Mucosa of stomach (tissue), 1 donor: ENCODE results near the gene HOXC11.

Experiments
- H3K27me3 ChIP-seq: one replicate; pipeline ENCODE4 v1.7.0; 2013; ENCODE audit warnings: mild to moderate bottlenecking, low read length; ENCODE audit not compliant: control insufficient read depth, insufficient read depth
- H3K36me3 ChIP-seq: one replicate; pipeline ENCODE4 v1.7.0; 2013; ENCODE audit warnings: low read length; ENCODE audit not compliant: control insufficient read depth, insufficient read depth
- H3K4me1 ChIP-seq: one replicate; pipeline ENCODE4 v1.7.0; 2013; ENCODE audit warnings: mild to moderate bottlenecking, low read length; ENCODE audit not compliant: control insufficient read depth, insufficient read depth
- H3K4me3 ChIP-seq: one replicate; pipeline ENCODE4 v1.7.0; 2013; ENCODE audit warnings: low read length
- H3K9ac ChIP-seq: one replicate; pipeline ENCODE4 v1.7.0; 2013; ENCODE audit warnings: mild to moderate bottlenecking, low read length, moderate library complexity
- H3K9me3 ChIP-seq: one replicate; pipeline ENCODE4 v1.7.0; 2013; ENCODE audit warnings: mild to moderate bottlenecking, low read length, moderate library complexity; ENCODE audit not compliant: control insufficient read depth
- donor health status: Pancreatic carcinoma.

Gene HOXC11

DNA sequence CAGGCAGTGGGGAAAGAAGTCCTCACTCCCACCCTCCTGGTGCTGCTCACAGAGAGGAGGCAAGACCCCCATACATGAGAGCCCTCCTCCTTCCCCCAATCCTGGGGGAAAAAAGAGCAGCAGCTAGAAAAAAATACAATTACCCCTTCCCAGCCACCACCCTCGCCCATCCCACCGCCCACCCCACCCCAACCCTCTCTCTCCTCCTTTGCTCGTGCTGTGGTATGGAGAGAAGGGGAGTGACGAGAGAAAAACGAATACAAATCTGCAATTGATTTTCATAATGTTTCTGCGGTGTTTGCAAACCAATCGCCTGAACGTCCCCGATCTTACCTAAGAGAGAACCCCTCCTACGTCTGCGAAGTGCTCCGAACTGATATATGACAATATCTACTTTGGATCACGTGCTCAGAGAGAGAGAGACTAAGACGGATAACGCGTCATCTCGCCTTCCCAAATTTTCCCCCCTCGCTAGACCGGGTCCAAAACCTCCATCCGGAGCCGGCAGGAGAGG lies at the start of gene HOXC11:
TSS of gene HOXC11 (plus strand) at position 405 of the 514 bp plus-strand sequence. CDS start 116 bp downstream, outside the sequence.
- no peaks in the 10 kb centered on the region for H3K9me3 ChIP-seq
- peaks cover 100% of the 10 kb centered on the region for H3K27me3 ChIP-seq
- H3K4me1 ChIP-seq: peaks cover 15% of the 10 kb centered on the region
- no peaks in the 10 kb centered on the region for H3K36me3 ChIP-seq
- no peak within 1 kb of the TSS for H3K9ac ChIP-seq
- no peak within 1 kb of the TSS for H3K4me3 ChIP-seq

DNA sequence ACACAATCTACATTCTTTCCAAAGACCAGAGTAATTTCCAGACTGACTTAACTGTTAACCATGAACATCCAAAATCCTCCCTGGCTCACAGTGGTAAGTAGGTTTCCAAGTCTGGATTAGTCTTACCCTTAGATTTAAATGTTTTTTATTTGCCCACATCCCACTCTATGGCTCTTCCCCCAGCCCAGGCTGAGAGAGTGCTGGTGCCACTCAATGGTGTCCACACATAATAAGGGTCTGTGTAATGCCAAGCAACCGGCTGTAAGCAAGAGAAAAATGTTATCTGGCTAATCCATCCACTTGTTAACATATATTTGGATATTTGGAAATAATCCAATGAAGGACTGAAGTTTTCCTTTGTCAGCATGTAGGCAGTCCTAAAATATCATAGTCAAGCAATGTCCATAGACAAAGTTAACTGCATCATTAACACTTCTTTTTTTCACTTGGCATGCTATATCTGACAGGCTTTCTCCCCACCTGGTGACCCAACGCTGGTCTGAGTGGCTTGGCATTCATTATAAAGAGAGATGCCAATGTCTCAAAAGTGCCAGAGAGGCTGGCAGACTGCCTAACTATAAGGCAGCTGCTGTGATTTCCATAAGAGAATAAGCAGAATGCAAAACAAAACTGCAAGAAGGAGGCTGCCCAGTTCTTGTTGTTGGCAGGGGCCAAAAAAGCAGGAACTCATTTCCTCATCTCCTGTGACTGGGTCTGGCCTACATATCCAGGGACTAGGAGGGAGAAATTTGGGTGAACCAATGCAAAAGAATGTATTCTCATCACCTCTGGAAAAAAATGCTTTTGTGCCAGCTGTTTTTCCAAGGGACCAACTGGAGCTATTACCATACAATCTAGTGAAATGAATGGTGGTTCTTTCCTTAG lies 48.2 kb upstream of the HOXC11 start:
- Histone ChIP-seq H3K9me3 (no peaks in the 10 kb centered on the region), H3K36me3 (no peaks in the 10 kb centered on the region), H3K4me1 (peaks cover 5% of the 10 kb centered on the region), H3K9ac (no peak overlapping the region), H3K27me3 (peaks cover 89% of the 10 kb centered on the region), H3K4me3 (no peak overlapping the region)

DNA sequence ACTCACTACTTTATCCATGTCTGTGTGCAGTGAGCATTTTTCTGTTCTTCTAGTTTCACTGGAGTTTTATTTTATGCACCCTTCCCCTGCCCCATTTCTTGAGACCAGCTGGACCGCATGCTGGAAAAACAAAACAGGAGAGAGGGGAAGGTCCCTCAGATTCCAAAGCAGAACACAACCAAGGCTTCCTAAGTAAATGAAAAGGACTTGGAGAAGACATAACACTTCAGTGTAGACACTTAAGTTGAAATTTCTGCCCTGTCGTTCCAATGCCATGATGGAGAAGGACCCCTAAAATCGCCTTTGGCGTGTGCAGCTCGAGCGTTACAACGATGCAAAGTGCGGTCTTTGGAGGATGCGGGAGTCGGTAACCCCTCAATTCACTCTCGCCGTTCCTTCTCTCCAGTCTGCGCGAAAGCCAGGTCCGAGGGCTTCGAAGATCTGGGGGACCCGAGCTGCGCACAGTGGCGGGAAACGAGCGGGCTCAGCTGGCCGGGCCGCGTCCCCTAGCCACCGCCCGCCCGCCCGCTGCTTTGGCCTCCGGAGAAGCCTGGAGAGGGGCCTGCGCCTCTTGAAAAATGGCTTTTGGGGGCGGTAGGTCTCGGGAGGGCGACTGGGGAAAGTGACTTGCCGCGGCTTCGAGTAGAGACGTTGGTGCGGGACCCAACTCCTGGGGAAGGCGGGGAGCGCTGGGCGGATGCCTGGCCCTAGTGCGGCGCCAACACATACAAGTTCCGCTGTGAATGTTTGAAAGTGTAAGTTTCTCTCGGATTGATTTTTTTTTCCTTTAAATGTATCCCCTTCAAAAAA lies 45.5 kb upstream of the HOXC11 start:
- H3K27me3 ChIP-seq: peaks cover 98% of the 10 kb centered on the region
- H3K9me3 ChIP-seq: no peaks in the 10 kb centered on the region
- H3K4me3 ChIP-seq: no peak overlapping the region
- H3K4me1 ChIP-seq: no peaks in the 10 kb centered on the region
- no peak overlapping the region for H3K9ac ChIP-seq
- H3K36me3 ChIP-seq: no peaks in the 10 kb centered on the region

DNA sequence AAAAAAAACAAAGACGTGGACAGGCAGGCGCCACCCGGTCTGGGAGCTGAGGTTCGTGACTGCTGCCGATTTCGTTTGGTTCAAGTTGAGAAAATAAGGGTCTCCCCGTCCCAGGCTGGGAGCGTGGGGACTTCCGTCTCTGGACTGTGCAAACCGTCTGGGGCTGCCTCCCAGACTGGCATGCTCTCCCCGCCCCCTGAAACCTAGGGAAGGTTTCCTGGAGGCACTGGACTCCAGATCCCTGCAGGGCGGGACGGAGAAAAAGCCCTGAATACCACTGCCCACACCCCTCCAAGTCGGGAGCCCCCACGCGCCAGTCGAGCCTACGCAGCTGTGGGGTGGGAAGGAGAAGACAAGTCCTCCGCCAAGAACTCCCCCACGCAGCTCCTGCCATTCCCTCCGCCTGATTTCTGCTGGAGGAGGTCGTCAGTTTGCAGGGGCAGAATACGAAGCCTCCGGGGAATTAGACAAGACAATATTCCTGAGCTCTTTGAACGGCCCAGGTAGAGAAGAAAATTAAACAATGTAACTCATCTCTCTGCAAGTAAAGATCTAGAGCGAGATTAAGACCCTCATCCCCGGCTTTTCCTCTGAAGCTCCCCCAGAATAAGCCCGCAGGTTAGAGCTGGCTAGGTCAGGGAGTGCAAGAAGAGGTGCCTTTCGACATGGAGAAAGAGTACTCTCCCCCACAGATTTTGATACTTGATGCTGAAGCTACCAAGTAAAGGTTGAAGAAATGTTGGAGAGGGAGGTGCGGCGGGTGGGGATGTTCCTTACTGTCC lies 44.7 kb upstream of the HOXC11 start:
- Histone ChIP-seq H3K27me3 (peaks cover 98% of the 10 kb centered on the region), H3K36me3 (no peaks in the 10 kb centered on the region), H3K9me3 (no peaks in the 10 kb centered on the region), H3K9ac (no peak overlapping the region), H3K4me3 (no peak overlapping the region), H3K4me1 (no peaks in the 10 kb centered on the region)

DNA sequence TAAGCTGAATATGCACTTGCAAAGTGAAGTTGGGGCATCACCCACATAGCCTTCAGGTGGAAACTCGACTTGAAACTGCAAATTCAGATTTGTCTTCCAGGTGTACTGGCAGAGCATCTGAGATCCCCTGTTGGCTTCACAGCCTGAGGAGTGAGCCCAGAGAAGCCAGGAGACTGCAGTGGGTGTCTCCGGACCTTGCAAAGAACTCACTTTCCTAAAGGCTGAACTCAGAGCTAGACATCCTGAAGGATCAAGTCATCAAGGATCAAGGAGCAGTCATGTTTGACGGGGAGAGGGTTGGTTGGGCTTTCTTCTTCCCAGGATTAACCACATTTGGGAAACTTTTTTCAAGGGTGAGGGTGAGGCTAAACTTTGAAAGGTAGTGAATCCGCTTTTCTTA lies 43.4 kb upstream of the HOXC11 start:
- no peaks in the 10 kb centered on the region for H3K9me3 ChIP-seq
- no peak overlapping the region for H3K4me3 ChIP-seq
- H3K9ac ChIP-seq: no peak overlapping the region
- H3K4me1 ChIP-seq: no peaks in the 10 kb centered on the region
- no peaks in the 10 kb centered on the region for H3K36me3 ChIP-seq
- peaks cover 98% of the 10 kb centered on the region for H3K27me3 ChIP-seq

DNA sequence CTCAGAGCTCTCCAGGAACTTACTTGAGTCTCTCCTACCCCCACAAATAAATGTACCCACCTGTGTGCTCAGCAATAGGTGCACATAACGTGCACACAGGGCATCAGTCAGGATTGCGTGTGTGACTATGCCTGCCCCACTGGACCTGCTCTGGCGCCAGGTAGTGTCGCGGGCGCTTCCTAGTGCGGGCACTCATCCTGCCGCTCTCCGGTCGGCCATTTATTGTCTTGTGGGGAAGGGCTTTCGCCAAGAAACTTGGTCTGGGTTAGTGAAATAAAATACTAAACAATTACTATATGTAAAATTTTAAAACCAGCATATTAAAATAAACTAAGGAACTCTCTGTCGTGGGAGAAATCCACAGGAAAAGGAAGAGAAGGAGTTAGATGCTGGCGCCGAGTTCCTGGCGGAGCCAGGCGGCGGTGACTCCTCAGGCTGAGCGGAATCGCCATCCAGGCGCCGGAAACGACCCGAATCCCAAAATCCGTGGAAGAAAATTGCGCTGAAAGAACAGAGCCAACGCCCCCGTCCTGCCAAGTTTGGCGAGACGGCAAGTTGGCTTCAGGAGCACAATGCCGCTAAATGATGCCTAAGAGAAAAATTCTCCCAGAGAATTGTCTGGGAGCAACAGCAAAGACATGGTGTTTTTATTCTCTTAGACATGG lies 42.2 kb upstream of the HOXC11 start:
- H3K9me3 ChIP-seq: no peaks in the 10 kb centered on the region
- no peak overlapping the region for H3K4me3 ChIP-seq
- no peaks in the 10 kb centered on the region for H3K36me3 ChIP-seq
- no peaks in the 10 kb centered on the region for H3K4me1 ChIP-seq
- H3K27me3 ChIP-seq: peaks cover 98% of the 10 kb centered on the region
- no peak overlapping the region for H3K9ac ChIP-seq

DNA sequence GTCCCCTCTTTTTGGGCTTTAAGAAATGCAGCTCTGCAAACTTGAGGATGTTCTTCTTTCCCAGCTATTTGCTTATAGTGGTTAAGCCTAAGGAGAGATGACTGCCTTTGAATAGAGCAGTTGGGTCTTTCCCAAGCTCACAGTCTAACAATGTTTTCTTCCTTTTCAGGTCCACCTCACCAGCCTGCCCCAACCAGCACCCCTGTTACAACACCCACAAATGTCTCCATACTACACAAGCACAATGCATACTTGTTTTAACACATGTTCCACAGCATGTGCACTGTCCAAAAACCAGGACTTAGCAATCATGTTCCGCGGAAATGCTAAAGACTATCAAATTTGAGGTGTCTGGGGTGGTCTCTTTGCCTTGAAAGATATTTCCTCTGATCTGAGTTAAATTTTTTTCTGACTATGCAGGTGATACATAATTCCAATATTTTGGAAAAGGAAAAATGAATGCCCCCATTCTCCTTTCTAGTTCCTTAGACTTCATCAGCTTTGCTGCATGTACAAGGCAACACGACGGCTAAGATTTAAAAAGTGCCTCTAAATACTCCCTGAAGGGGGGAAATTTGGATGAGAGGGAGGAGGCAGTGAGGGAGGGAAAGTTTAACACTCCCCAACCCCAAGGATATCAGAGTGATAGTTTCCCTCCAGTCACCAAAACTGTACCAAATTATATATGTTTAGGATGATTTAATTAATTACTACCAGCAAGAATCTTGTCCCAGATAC lies 40.9 kb upstream of the HOXC11 start:
- Histone ChIP-seq H3K4me3 (no peak overlapping the region), H3K9me3 (no peaks in the 10 kb centered on the region), H3K27me3 (peaks cover 98% of the 10 kb centered on the region)

DNA sequence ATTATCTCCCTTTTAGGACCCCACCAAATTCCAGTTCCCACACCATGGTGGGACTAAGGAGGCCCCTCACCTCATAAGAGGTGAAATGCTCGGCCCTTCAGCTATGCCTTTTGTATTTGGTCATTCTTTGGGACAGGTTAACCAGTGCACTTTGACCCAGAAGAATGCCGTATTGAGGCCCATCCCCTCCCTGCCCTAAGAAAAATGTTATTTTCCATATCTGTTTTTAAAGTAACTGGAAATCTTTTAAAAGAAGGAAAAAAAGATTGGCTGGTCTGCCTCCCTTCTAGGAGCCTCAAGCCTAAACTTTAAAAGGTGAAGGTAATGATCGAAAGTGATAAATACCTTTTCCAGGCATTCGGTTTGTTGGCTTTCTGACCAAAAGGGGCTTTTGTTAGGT lies 40.0 kb upstream of the HOXC11 start:
- peaks cover 98% of the 10 kb centered on the region for H3K27me3 ChIP-seq
- H3K9ac ChIP-seq: no peak overlapping the region
- H3K4me3 ChIP-seq: no peak overlapping the region
- no peaks in the 10 kb centered on the region for H3K36me3 ChIP-seq
- H3K4me1 ChIP-seq: no peaks in the 10 kb centered on the region
- no peaks in the 10 kb centered on the region for H3K9me3 ChIP-seq

More for the DNA sequence above, 40.9 kb upstream of the HOXC11 start:
- Histone ChIP-seq H3K4me1 (no peaks in the 10 kb centered on the region), H3K36me3 (no peaks in the 10 kb centered on the region), H3K9ac (no peak overlapping the region)

DNA sequence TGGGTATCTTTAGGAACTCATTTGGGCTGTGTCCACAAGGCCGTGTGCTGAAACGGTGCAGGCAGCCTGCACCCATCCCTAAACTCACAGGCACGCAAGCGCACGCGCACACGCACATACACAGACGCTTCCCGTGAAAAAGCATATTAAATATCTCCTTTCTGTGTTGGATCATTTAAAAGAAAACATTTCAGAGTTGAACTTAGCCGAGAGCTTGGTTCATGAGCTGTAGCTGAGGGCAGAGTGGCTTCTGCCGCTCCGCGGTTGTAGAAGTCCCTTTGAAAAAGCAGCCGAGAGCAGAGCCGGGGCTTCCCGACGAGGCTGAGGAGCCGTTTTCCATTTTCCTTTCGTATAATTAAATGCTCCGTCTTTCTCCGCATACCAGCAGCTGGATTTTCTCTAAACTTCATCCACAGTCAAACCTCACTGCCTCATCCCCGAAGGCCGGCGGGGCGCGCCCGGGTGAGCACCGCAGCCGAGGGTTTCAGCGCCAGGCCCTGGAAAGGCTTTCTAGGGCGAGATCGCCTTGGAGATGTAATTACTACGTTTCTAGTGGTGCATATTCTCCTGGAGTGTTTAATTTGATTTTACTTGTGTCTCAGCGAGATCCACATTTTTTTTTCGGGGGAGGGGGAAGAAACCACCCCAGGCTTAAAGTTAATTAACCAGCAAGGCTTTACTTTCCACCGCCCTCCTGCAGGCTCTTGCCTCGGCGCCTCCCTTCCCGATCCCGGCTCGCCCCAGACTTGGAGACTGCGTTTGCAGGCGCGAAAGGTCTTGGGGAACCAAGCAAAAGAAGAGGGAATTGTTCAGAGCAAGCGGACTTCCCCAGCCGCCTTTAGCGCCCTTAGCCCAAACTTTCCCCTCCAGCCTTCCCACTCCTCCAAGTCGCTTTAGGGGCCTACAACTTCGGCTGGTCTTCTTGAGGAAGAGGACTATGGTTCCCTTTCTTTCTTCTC lies 37.3 kb upstream of the HOXC11 start:
- Histone ChIP-seq H3K27me3 (peaks cover 98% of the 10 kb centered on the region), H3K36me3 (no peaks in the 10 kb centered on the region), H3K4me1 (peaks cover 6% of the 10 kb centered on the region), H3K9me3 (no peaks in the 10 kb centered on the region), H3K9ac (no peak overlapping the region), H3K4me3 (no peak overlapping the region)

DNA sequence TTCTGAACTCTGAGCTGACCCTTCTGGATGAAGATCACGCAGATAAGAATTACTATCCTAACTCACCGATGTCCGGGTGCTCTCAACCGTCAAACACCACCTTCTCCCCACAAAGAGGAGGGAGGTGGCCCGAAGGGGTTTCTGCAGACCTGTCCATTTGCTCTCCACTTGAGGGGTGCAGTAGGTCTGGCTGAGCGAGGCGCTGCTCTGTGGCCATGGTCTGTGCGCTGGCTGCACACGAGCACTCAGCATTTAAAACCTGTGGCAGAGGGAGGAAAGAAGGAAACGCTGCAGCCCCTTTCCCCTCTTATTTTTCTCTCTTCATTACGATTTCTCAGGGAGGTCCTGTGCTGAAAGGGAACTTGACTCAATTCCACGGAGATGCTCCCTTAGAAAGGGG lies 35.8 kb upstream of the HOXC11 start:
- Histone ChIP-seq H3K4me3 (no peak overlapping the region), H3K36me3 (no peaks in the 10 kb centered on the region), H3K9me3 (no peaks in the 10 kb centered on the region), H3K9ac (no peak overlapping the region), H3K27me3 (peaks cover 98% of the 10 kb centered on the region), H3K4me1 (peaks cover 6% of the 10 kb centered on the region)
